ENCODE measurements around the gene NEK6. TPM values are rescaled to one million over a fixed set of nuclear protein-coding genes. Genes with fewer than 3 reads are reported as not detected.

The NEK6 gene
- polyA plus RNA-seq, 2 of the 4 experiments (the other 2 are of a cell fraction): 26.1 to 33.7 TPM

DNA sequence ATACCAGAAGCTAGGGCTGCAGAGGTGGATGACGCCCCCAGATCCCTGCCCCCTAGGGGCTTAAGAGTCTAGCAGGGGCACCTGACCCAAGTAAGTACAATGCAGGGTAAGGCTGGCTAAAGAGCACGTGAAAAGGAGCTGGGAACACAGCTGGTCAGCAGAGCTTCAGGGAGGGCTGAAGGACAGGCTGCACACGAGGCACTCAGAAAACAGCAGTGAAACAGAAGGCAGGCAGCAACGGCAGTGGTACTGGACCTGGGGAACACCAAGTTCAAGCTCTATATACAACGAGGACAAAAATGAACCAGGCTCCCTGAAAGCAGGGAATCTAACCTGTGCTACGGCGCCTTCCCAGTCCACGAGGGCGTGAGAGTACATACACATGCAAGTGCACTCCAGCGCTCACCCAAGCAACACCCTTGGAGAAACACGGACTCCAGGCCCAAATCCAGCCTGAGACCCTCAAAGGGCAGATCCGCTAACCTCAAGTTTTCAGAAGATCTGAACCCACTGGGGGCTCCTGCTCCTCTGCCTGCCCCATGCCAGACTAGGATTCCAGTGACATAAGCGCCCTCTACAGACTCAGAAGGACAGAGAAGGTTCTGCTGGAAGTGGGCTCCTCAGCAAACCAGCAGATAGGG is 100.1 kb downstream of the NEK6 start:
- no peak overlapping the region for H3K4me3 ChIP-seq
- TF ChIP-seq, protein P1, sequence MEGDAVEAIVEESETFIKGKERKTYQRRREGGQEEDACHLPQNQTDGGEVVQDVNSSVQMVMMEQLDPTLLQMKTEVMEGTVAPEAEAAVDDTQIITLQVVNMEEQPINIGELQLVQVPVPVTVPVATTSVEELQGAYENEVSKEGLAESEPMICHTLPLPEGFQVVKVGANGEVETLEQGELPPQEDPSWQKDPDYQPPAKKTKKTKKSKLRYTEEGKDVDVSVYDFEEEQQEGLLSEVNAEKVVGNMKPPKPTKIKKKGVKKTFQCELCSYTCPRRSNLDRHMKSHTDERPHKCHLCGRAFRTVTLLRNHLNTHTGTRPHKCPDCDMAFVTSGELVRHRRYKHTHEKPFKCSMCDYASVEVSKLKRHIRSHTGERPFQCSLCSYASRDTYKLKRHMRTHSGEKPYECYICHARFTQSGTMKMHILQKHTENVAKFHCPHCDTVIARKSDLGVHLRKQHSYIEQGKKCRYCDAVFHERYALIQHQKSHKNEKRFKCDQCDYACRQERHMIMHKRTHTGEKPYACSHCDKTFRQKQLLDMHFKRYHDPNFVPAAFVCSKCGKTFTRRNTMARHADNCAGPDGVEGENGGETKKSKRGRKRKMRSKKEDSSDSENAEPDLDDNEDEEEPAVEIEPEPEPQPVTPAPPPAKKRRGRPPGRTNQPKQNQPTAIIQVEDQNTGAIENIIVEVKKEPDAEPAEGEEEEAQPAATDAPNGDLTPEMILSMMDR (IDR thresholded peaks at IDR 0.05): peak; percentile 36
- peak; percentile 24 to 49; a peak in 2 of 5 replicates for TF ChIP-seq RAD21 (conservative IDR thresholded peaks at IDR 0.05 in 1 of 2, IDR thresholded peaks at IDR 0.05 in 1 of 2)
- TF ChIP-seq, protein P2, sequence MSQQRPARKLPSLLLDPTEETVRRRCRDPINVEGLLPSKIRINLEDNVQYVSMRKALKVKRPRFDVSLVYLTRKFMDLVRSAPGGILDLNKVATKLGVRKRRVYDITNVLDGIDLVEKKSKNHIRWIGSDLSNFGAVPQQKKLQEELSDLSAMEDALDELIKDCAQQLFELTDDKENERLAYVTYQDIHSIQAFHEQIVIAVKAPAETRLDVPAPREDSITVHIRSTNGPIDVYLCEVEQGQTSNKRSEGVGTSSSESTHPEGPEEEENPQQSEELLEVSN (IDR thresholded peaks at IDR 0.05; ENCODE audit: borderline replicate concordance, low read depth): no peak
- no peak for TF ChIP-seq CHD2 (IDR thresholded peaks at IDR 0.05; ENCODE audit: low read length, partially characterized antibody)
- ChIA-PET POLR2A (no interaction called here), CTCF (interaction anchor here (0.7 to 3.3 kb wide), 4 partner anchors 9 to 231 kb away, joined by 3 to 13 read pairs (median 4); no protein-coding TSS in a partner anchor)
- no peak overlapping the region for H3K27ac ChIP-seq
- no peak overlapping the region for H3K4me2 ChIP-seq
- no peaks in the 10 kb centered on the region for H3K4me1 ChIP-seq
- 81% methylated on average over 13 of the region's 13 CpGs for WGBS (ENCODE audit: missing lambda C conversion rate)
- peak in 1 of 2 experiments; percentile 53; a peak in 3 of 6 replicates for ATAC-seq
- FAIRE-seq: no peak
- H3K9me3 ChIP-seq: no peaks in the 10 kb centered on the region
- DNase-seq (ENCODE audit: low read depth in 1 of 2, low spot score in 1 of 2): no peak

DNA sequence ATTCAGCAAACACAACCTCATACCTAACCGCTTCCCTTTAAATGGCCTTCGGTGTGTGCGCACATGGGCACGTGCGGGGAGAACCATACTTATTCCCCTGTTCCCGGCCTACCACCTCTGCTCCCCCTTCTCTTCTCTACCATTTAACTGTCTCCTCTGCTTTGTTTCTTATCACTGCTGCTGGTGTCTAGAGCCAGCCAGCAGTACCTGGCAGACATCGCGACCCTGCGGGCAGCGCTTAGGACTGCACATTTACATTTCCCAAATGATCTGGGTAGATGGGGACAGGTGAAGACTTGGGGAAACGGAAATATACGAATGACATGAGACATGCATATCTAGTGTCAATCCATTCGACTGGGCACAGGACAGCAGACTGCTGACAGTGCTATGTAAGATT is 100.9 kb downstream of the NEK6 start:
- no peak for ATAC-seq
- DNase-seq (ENCODE audit: low read depth in 1 of 2, low spot score in 1 of 2): no peak
- Histone ChIP-seq H3K4me1 (no peaks in the 10 kb centered on the region), H3K4me3 (no peak overlapping the region), H3K27ac (no peak overlapping the region), H3K4me2 (no peak overlapping the region), H3K9me3 (no peaks in the 10 kb centered on the region)
- no peak for FAIRE-seq
- POLR2A ChIA-PET: no interaction called here
- no peak for TF ChIP-seq BHLHE40 (IDR thresholded peaks at IDR 0.05; ENCODE audit: low read depth, low read length)
- no peak for TF ChIP-seq ZSCAN20 (CRISPR knock-in tag; IDR thresholded peaks at IDR 0.05)
- TF ChIP-seq, protein P3, sequence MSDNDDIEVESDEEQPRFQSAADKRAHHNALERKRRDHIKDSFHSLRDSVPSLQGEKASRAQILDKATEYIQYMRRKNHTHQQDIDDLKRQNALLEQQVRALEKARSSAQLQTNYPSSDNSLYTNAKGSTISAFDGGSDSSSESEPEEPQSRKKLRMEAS (IDR thresholded peaks at IDR 0.05): no peak
- no peak for TF ChIP-seq NFE2L2 (conservative IDR thresholded peaks at IDR 0.05; ENCODE audit: low read length)
- TF ChIP-seq GATA3 (IDR thresholded peaks at IDR 0.05; ENCODE audit: borderline replicate concordance): no peak
- TF ChIP-seq, protein P4, sequence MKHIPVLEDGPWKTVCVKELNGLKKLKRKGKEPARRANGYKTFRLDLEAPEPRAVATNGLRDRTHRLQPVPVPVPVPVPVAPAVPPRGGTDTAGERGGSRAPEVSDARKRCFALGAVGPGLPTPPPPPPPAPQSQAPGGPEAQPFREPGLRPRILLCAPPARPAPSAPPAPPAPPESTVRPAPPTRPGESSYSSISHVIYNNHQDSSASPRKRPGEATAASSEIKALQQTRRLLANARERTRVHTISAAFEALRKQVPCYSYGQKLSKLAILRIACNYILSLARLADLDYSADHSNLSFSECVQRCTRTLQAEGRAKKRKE (CRISPR knock-in tag; IDR thresholded peaks at IDR 0.05; ENCODE audit: low read depth): no peak
- no peak for TF ChIP-seq RAD21 (conservative IDR thresholded peaks at IDR 0.05 in 1 of 2, IDR thresholded peaks at IDR 0.05 in 1 of 2)
- CTCF ChIA-PET: interaction anchor here (1.3 to 1.6 kb wide), 2 partner anchors 10 to 225 kb away, joined by 3 to 4 read pairs; no protein-coding TSS in a partner anchor
- 93% methylated on average over 13 of the region's 13 CpGs for WGBS (ENCODE audit: missing lambda C conversion rate)

DNA sequence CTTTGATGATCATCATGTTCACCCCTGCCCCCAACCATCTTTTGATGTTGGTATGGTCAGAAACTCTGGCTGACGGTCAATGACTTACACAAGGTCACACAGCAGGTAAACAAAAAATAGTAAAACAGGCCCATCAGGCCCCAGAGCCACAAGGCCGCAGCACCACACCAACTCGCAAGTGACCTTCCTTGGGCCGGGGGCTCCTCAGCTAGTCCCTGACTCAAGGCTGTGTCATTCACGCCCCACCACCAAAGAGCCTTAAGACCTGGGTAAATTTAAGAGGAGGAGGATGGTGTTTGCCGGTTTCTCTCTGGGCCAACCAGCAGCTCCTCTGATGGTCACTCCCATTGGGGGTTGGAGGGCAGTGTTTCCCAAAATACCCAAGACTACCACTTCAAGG is 101.7 kb downstream of the NEK6 start:
- H3K4me3 ChIP-seq: no peak overlapping the region
- ATAC-seq (no peak), DNase-seq (ENCODE audit: low read depth in 1 of 2, low spot score in 1 of 2) (no peak), FAIRE-seq (no peak)
- H3K27ac ChIP-seq: no peak overlapping the region
- WGBS (ENCODE audit: missing lambda C conversion rate): 95% methylated on average over 6 of the region's 6 CpGs
- POLR2A ChIA-PET: no interaction called here
- no peak overlapping the region for H3K4me2 ChIP-seq
- CTCF ChIA-PET: interaction anchor here (1.1 to 4.7 kb wide), 2 partner anchors 13 to 28 kb away, joined by 3 to 17 read pairs; no protein-coding TSS in a partner anchor
- H3K4me1 ChIP-seq: no peaks in the 10 kb centered on the region
- H3K9me3 ChIP-seq: no peaks in the 10 kb centered on the region
- TF ChIP-seq, protein P5, sequence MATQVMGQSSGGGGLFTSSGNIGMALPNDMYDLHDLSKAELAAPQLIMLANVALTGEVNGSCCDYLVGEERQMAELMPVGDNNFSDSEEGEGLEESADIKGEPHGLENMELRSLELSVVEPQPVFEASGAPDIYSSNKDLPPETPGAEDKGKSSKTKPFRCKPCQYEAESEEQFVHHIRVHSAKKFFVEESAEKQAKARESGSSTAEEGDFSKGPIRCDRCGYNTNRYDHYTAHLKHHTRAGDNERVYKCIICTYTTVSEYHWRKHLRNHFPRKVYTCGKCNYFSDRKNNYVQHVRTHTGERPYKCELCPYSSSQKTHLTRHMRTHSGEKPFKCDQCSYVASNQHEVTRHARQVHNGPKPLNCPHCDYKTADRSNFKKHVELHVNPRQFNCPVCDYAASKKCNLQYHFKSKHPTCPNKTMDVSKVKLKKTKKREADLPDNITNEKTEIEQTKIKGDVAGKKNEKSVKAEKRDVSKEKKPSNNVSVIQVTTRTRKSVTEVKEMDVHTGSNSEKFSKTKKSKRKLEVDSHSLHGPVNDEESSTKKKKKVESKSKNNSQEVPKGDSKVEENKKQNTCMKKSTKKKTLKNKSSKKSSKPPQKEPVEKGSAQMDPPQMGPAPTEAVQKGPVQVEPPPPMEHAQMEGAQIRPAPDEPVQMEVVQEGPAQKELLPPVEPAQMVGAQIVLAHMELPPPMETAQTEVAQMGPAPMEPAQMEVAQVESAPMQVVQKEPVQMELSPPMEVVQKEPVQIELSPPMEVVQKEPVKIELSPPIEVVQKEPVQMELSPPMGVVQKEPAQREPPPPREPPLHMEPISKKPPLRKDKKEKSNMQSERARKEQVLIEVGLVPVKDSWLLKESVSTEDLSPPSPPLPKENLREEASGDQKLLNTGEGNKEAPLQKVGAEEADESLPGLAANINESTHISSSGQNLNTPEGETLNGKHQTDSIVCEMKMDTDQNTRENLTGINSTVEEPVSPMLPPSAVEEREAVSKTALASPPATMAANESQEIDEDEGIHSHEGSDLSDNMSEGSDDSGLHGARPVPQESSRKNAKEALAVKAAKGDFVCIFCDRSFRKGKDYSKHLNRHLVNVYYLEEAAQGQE (IDR thresholded peaks at IDR 0.05): peak; percentile 22; the same call in 1 of the 2 replicates
- no peak for TF ChIP-seq MYC (IDR thresholded peaks at IDR 0.05; ENCODE audit: borderline replicate concordance, low read length)
